HepG2 (cell line): ENCODE data around the gene PRSS12. TPM values are rescaled to one million over a fixed set of nuclear protein-coding genes. Genes with fewer than 3 reads are reported as not detected.

Source experiments
- FOXK2 ChIP-seq: fragments of 450-650 bp; IDR thresholded peaks from 2 replicates; pipeline ENCODE4 v1.6.1; 2016
- HMGXB4 ChIP-seq, 2 experiments: sonication (generic) in 1 of 2; formaldehyde crosslinking in 1 of 2; IDR thresholded peaks; 2 replicates each; pipeline versions ENCODE4 v1.4.0 to v1.6.1; 2018 to 2020; ENCODE audit warnings: missing genetic modification reagents in 2 of 2, borderline replicate concordance in 1 of 2, low read depth in 1 of 2, mild to moderate bottlenecking in 1 of 2, missing biosample characterization in 1 of 2
- IKZF4 ChIP-seq: sonication (generic); formaldehyde crosslinking; IDR thresholded peaks from 2 replicates; pipeline ENCODE4 v1.5.1; 2020; ENCODE audit warnings: borderline replicate concordance, mild to moderate bottlenecking, low read depth, missing genetic modification reagents; ENCODE audit errors: not compliant biosample characterization
- KAT7 ChIP-seq: IDR thresholded peaks from 2 replicates; pipeline ENCODE4 v1.6.1; 2018; ENCODE audit warnings: borderline replicate concordance, missing compliant biosample characterization
- KAT8 ChIP-seq: IDR thresholded peaks from 2 replicates; pipeline ENCODE4 v1.6.1; 2016; ENCODE audit warnings: missing genetic modification reagents, missing compliant biosample characterization
- MED13 ChIP-seq: sonication (generic); formaldehyde crosslinking; IDR thresholded peaks from 2 replicates; pipeline ENCODE4 v1.5.0; 2020; ENCODE audit warnings: missing genetic modification reagents
- POGZ ChIP-seq: sonication (generic); formaldehyde crosslinking; IDR thresholded peaks from 2 replicates; pipeline ENCODE4 v1.4.0; 2020; ENCODE audit warnings: mild to moderate bottlenecking, missing genetic modification reagents
- STAG1 ChIP-seq: sonication (generic); formaldehyde crosslinking; IDR thresholded peaks from 2 replicates; pipeline ENCODE4 v1.4.0; 2020; ENCODE audit warnings: missing genetic modification reagents
- ZBTB8A ChIP-seq: sonication (generic); formaldehyde crosslinking; IDR thresholded peaks from 2 replicates; pipeline ENCODE4 v1.4.0; 2020; ENCODE audit warnings: mild to moderate bottlenecking, low read depth, missing genetic modification reagents, borderline replicate concordance
- ZFY ChIP-seq: sonication (generic); formaldehyde crosslinking; IDR thresholded peaks from 2 replicates; pipeline ENCODE4 v1.4.0; 2020; ENCODE audit warnings: missing genetic modification reagents
- ZNF205 ChIP-seq: IDR thresholded peaks from 2 replicates; pipeline ENCODE4 v1.6.1; 2018; ENCODE audit warnings: missing biosample characterization, missing genetic modification reagents
- ZNF343 ChIP-seq: sonication (generic); formaldehyde crosslinking; IDR thresholded peaks from 2 replicates; pipeline ENCODE4 v1.4.0; 2020; ENCODE audit warnings: mild to moderate bottlenecking, missing genetic modification reagents
- ZNF724P ChIP-seq: sonication (generic); formaldehyde crosslinking; IDR thresholded peaks from 2 replicates; pipeline ENCODE4 v1.8.0; 2022; ENCODE audit warnings: missing genetic modification reagents, borderline replicate concordance
- ZNF75D ChIP-seq: sonication (generic); formaldehyde crosslinking; IDR thresholded peaks from 2 replicates; pipeline ENCODE4 v1.8.1; 2023; ENCODE audit warnings: missing genetic modification reagents, mild to moderate bottlenecking, borderline replicate concordance
- polyA plus RNA-seq, 8 experiments: library from polyadenylated mRNA; depleted of rRNA in 3 of 8; stranded (reverse) in 7 of 8; unstranded in 1 of 8; fragments of >200 nt; fragmentation: Illumina TruSeq in 4 of 8; extraction: Trizol in 4 of 8; gene quantifications; 2 replicates each; pipeline versions ENCODE4 v1.2.1 to v1.2.3, GENCODE V29; 2011 to 2016; ENCODE audit warnings: low read depth in 4 of 8, missing spikeins in 1 of 8, mixed read lengths in 1 of 8; ENCODE audit not compliant: insufficient read depth in 1 of 8
- total RNA-seq, 5 experiments: library from RNA; depleted of rRNA; stranded (reverse); fragments of >200 nt; fragmentation: Illumina TruSeq; extraction: Trizol; gene quantifications; 2 replicates each; pipeline ENCODE4 v1.2.3, GENCODE V29; 2016; ENCODE audit warnings: low read depth in 1 of 5
- TF ChIP-seq, protein P1 (sequence below): sonication (generic); formaldehyde crosslinking; IDR thresholded peaks from 2 replicates; pipeline ENCODE4 v1.5.1; 2020; ENCODE audit warnings: mild to moderate bottlenecking, moderate library complexity, missing genetic modification reagents
- TF ChIP-seq, protein P2 (sequence below): sonication (generic); formaldehyde crosslinking; IDR thresholded peaks from 2 replicates; pipeline ENCODE4 v1.4.0; 2020; ENCODE audit warnings: missing genetic modification reagents, borderline replicate concordance
- TF ChIP-seq, protein P3 (sequence below): sonication (generic); formaldehyde crosslinking; IDR thresholded peaks from 2 replicates; pipeline ENCODE4 v1.4.0; 2020; ENCODE audit warnings: missing genetic modification reagents

Gene PRSS12
- total and polyA plus RNA-seq, 2 of the 13 experiments (the other 11 are each of a cell fraction or from before 2014, with no cell fraction given), result 0.02 TPM; not detected in 1

DNA sequence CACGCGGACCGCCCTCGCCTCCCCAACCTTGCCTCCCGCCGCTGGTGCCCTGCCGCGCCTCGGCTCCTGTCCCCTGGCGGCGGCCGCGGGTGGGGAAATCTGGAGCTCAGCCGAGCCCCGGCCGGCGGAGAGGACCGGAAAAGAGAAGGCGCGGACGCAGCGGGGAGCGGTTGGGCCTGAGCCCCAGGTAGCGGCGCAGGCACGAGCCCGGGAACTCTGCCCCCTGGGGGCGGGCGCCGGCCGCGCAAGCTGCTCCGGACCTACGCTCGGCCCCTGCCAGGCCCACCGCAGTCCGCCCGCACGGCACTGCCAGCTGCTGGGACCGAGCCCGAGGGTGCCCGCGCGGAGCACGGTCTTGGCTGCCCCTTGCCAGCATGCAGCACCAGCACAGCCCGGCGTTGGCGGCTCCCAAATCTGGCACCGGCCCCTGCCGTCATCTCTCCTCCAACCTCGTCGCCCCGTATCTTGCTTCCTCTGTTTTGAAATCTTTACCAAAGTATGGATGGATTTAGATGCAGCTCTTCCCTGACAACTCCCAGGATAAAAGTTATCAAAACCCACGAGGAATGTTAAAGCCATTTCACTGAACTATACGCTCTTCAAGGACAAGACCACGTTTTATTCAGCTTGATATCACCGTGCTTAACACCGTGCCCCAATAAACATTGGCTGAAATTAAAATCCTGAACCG, at the start of gene PRSS12 (continued):
- TF ChIP-seq KAT7 (CRISPR knock-in tag) (no peak), STAG1 (peak; percentile 34), FOXK2 (no peak), ZNF205 (CRISPR knock-in tag) (no peak), KAT8 (CRISPR knock-in tag) (no peak), ZNF75D (CRISPR knock-in tag) (no peak), POGZ (CRISPR knock-in tag) (peak; percentile 46; the same call in 1 of the 2 replicates), ZFY (CRISPR knock-in tag) (peak; percentile 58; the same call in 1 of the 2 replicates), ZNF343 (no peak), HMGXB4 (CRISPR knock-in tag; IDR thresholded peaks at IDR 0.05; ENCODE audit: borderline replicate concordance in 1 of 2, low read depth in 1 of 2) (peak; percentile 72 to 82; a peak in 3 of 4 replicates), ZBTB8A (CRISPR knock-in tag) (no peak), ZNF724P (0 out of 2 replicates have a peak, but pooled peaks have one; percentile 53), MED13 (CRISPR knock-in tag) (no peak), IKZF4 (CRISPR knock-in tag) (peak; percentile 54)
- TF ChIP-seq, protein P1, sequence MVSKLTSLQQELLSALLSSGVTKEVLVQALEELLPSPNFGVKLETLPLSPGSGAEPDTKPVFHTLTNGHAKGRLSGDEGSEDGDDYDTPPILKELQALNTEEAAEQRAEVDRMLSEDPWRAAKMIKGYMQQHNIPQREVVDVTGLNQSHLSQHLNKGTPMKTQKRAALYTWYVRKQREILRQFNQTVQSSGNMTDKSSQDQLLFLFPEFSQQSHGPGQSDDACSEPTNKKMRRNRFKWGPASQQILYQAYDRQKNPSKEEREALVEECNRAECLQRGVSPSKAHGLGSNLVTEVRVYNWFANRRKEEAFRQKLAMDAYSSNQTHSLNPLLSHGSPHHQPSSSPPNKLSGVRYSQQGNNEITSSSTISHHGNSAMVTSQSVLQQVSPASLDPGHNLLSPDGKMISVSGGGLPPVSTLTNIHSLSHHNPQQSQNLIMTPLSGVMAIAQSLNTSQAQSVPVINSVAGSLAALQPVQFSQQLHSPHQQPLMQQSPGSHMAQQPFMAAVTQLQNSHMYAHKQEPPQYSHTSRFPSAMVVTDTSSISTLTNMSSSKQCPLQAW (CRISPR knock-in tag), result no peak
- TF ChIP-seq, protein P2, sequence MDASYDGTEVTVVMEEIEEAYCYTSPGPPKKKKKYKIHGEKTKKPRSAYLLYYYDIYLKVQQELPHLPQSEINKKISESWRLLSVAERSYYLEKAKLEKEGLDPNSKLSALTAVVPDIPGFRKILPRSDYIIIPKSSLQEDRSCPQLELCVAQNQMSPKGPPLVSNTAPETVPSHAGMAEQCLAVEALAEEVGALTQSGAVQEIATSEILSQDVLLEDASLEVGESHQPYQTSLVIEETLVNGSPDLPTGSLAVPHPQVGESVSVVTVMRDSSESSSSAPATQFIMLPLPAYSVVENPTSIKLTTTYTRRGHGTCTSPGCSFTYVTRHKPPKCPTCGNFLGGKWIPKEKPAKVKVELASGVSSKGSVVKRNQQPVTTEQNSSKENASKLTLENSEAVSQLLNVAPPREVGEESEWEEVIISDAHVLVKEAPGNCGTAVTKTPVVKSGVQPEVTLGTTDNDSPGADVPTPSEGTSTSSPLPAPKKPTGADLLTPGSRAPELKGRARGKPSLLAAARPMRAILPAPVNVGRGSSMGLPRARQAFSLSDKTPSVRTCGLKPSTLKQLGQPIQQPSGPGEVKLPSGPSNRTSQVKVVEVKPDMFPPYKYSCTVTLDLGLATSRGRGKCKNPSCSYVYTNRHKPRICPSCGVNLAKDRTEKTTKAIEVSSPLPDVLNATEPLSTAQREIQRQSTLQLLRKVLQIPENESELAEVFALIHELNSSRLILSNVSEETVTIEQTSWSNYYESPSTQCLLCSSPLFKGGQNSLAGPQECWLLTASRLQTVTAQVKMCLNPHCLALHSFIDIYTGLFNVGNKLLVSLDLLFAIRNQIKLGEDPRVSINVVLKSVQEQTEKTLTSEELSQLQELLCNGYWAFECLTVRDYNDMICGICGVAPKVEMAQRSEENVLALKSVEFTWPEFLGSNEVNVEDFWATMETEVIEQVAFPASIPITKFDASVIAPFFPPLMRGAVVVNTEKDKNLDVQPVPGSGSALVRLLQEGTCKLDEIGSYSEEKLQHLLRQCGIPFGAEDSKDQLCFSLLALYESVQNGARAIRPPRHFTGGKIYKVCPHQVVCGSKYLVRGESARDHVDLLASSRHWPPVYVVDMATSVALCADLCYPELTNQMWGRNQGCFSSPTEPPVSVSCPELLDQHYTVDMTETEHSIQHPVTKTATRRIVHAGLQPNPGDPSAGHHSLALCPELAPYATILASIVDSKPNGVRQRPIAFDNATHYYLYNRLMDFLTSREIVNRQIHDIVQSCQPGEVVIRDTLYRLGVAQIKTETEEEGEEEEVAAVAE (CRISPR knock-in tag), result no peak
- TF ChIP-seq, protein P3, sequence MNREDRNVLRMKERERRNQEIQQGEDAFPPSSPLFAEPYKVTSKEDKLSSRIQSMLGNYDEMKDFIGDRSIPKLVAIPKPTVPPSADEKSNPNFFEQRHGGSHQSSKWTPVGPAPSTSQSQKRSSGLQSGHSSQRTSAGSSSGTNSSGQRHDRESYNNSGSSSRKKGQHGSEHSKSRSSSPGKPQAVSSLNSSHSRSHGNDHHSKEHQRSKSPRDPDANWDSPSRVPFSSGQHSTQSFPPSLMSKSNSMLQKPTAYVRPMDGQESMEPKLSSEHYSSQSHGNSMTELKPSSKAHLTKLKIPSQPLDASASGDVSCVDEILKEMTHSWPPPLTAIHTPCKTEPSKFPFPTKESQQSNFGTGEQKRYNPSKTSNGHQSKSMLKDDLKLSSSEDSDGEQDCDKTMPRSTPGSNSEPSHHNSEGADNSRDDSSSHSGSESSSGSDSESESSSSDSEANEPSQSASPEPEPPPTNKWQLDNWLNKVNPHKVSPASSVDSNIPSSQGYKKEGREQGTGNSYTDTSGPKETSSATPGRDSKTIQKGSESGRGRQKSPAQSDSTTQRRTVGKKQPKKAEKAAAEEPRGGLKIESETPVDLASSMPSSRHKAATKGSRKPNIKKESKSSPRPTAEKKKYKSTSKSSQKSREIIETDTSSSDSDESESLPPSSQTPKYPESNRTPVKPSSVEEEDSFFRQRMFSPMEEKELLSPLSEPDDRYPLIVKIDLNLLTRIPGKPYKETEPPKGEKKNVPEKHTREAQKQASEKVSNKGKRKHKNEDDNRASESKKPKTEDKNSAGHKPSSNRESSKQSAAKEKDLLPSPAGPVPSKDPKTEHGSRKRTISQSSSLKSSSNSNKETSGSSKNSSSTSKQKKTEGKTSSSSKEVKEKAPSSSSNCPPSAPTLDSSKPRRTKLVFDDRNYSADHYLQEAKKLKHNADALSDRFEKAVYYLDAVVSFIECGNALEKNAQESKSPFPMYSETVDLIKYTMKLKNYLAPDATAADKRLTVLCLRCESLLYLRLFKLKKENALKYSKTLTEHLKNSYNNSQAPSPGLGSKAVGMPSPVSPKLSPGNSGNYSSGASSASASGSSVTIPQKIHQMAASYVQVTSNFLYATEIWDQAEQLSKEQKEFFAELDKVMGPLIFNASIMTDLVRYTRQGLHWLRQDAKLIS (CRISPR knock-in tag), result no peak
